Epithelial cell of proximal tubule (primary cell): ENCODE results near the gene ATOX1. TPM values are rescaled to one million over a fixed set of nuclear protein-coding genes. Genes with fewer than 3 reads are reported as not detected.

Source experiments
- DNase-seq: peaks from one replicate; pipeline ENCODE4 v3.0.0-alpha.2; 2011; ENCODE audit warnings: low read depth
- H3K4me3 ChIP-seq: 2 replicates; pipeline ENCODE4 v1.5.1; 2011; ENCODE audit warnings: low read depth, mild to moderate bottlenecking, low read length
- CTCF ChIP-seq: conservative IDR thresholded peaks from 2 replicates; pipeline ENCODE4 v1.5.1; 2012; ENCODE audit warnings: low read depth, mild to moderate bottlenecking, low read length
- total RNA-seq: library from RNA; depleted of rRNA; stranded (reverse); fragments of >200 nt; gene quantifications from 2 replicates; pipeline ENCODE4 v1.2.3, GENCODE V29; 2015

Gene ATOX1
- total RNA-seq, 1 donor from 2014 or later: 146 TPM

- H3K4me3 ChIP-seq: no peak overlapping the region
- DNase-seq: no peak
- no peak for TF ChIP-seq CTCF
Measured at GRCh38 chr5:151717416-151717815, 41.0 kb downstream of the ATOX1 start.

- no peak overlapping the region for H3K4me3 ChIP-seq
- no peak for TF ChIP-seq CTCF
- no peak for DNase-seq
Measured at GRCh38 chr5:151709109-151709735, 49.2 kb downstream of the ATOX1 start.

GRCh38 chr5:151708126-151708525 is 50.3 kb downstream of the ATOX1 start:
- no peak for TF ChIP-seq CTCF
- H3K4me3 ChIP-seq: no peak overlapping the region
- no peak for DNase-seq

GRCh38 chr5:151707567-151707966 is 50.9 kb downstream of the ATOX1 start:
- H3K4me3 ChIP-seq: no peak overlapping the region
- no peak for DNase-seq
- no peak for TF ChIP-seq CTCF

GRCh38 chr5:151706906-151707305 is 51.5 kb downstream of the ATOX1 start:
- no peak for TF ChIP-seq CTCF
- no peak for DNase-seq
- H3K4me3 ChIP-seq: no peak overlapping the region

- H3K4me3 ChIP-seq: no peak overlapping the region
- no peak for TF ChIP-seq CTCF
- no peak for DNase-seq
Measured at GRCh38 chr5:151703780-151704179, 54.7 kb downstream of the ATOX1 start.

GRCh38 chr5:151703227-151703626 is 55.2 kb downstream of the ATOX1 start:
- DNase-seq: no peak
- no peak overlapping the region for H3K4me3 ChIP-seq
- TF ChIP-seq CTCF: no peak
